ENCODE results near the gene CTNNA3.

Gene CTNNA3

DNA sequence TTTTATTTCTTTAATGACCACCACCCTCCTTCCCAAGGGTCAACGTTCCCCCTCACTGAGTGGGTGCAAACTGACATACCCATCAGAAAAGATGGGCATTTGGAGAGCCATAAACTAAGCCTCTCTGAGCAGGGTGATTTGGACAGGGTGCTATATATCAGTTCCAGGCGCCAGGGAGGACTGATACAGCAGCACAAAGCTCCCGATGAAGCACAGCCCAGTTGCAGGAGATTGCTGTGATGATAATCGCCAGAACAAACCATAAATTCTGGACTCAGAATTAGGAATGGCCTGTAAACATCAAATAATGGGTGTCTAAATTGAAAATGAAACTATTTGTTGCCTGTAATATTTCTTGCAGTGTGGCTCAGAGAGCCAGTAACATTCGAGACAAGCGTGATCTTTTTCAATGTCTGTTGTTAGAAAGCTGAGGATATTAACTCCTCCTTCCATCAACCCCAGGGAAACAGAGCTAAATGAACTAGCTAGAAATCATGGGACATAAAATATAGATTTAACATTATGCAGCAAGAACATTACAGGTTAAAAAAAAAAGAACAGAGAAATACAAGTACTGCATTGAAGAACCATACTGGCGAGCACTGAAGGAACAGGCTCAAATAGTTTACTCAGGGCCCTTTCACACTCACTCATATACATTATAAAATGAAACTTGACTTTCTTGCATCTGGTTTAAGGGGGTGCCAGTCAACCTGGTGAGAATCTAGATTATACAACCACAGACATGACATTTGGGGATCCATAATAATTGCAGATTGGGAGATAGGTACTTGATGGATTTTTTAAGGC, 907.6 kb downstream of the CTNNA3 start:
- DNase-seq: no peak

DNA sequence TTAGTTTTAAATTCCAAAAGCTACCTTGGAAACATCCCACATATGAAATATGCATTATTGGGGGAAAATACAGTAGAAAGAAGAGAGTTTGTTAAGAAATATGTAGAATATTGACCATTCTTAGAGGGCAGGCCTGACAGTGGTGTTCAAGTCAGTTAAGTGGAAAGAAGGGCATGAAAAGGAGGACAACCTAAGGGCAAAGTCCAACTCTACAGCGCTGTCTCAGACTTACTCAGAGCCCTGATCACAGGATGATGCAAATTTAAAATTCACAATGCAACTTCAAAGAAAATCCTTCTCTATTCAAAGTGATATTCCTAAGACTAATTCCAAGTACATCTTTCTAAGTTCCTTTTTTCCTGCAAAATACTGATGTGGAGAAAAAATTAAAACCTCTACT, 909.3 kb downstream of the CTNNA3 start:
- DNase-seq: no peak

DNA sequence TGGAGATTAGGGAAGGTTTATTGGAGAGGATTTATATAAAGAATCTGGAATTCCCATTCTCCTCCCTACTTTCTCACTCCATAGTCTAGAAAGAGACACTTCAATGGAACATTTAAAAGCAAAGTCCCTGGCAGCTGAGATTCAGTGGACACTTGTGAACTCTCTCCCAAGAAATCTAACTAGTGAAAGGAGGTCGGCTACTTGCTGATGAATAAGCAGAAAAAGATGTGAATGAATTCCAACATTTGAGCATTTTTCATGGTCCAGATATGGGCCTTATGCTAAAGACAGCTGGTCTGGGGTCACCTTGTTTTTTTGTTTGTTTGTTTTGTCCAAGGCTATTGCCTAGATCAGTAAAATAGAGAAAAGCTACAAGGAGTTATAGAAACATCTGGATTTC, 911.2 kb downstream of the CTNNA3 start:
- no peak for DNase-seq

DNA sequence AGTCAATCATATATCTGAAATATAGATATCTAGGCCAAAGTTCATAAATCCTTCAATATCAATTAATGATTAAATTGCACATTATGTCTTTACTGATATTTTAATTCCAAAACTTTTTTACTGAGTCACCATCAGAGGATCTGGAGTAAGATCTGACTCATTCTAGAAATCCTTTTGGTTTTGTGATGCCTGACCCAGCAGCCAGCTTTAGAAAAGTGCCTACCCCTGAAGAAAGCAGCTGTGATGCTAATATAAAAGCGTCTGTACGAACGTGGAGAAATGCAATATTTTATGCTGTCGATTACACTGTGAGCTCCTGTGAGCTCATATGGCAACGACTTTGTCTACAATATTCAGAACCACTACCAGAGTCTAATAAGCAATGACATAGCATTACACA, 912.7 kb downstream of the CTNNA3 start:
- no peak for DNase-seq

DNA sequence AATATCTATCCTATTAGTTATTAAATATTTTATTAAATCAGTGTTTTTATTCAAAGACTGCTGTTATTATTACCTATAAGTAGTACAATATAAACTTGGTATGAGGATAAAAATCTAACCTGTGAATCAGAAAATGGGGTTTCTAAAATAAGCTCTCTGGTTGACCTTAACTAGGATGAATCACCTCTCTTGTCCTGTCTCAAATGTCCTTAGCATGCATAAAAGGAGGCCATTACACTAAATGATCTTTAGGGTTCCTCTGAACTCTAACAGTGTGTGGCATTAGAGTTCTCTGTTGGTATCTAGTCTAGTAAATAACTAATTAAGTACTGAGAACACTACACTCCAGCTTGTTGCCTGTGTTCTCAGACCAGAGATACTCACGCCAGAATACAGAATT, 913.2 kb downstream of the CTNNA3 start:
- no peak for DNase-seq

DNA sequence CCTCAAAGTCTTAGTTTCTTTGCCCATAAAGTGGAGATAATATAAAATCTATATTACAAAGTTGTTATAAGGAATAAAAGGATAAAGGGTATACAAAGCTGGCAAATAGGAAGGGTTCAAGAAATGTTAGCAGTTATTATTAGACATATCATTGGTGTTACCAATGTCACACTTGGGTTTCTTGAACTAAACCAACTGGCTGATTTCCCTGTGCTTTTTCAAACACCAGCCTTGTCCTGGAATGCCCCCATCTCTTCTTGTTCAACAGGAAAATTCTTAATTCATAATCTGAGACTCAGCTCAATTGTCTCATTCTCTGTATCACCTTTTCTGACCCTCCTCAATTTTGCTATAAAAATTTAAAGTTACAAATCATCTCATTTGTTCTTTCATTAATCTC, 913.9 kb downstream of the CTNNA3 start:
- no peak for DNase-seq

DNA sequence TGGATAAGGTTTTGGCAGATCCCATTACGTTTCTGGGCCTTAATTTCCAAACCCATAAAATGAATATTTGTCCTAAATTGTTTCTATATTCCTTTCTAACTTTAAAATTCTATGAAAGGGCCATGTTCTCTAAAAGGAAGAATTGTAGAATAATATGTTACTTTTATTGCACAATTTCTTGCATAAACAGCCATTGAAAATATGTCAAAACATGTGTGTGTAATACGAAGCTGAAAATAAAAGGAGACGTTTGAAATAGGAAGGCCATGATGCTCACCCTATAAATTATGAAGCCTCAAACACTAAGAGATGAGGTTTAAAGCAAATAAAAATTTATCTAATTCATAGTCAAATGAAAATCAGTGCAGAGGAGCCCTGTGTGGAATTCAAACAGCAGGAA, 915.2 kb downstream of the CTNNA3 start:
- DNase-seq: no peak

DNA sequence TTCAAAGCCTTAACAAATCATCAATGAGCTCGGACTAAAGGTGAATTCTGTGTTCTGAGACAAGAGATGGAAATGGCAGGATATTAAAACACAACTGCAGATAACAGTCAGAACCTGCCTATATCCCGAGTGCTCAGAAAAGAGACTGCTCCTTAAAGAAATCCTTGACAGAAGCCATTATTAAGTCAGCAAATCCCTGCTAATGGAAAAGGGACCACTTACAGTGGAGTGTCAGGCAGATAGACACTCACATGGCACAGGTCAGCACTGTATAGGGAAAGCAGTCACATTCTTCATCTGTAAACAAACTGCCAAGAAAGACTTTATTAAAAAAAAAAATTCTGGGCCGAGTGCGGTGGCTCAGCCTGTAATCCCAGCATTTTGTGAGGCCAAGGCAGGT, 917.6 kb downstream of the CTNNA3 start:
- no peak for DNase-seq

DNA sequence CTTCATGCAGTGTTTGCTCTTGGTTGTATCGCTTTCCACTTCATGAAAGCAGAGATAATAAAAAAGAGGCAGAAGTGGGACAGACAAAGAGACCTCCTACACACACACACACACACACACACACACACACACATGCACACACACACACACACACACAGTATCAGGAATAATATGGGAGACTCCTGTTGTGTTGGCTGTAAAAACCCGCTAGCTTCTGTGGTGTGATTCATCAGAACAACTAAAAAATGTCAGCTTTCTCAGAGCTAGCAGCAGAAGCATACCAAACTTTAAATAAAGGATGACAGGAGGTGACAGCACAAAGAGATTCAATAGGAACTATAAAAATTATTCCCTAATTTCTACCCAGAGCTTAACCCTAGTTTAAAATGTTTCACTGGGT, 918.3 kb downstream of the CTNNA3 start:
- no peak for DNase-seq

DNA sequence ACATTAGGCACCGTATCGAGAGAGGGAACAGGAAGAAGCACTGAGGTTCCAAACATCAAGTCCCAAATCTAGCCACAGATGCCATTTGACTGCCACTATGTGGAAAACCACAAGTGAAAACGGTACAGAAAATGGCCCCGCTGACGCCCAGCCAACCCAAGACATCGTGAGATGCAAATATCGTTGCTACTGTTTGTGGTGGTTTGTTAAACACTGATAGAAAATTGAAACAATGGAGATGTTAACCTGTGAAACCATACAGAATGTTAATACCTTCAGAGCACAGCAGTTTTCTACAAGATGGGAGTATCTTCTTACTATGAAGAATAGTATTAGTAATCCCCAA, 922.5 kb downstream of the CTNNA3 start:
- no peak for DNase-seq

DNA sequence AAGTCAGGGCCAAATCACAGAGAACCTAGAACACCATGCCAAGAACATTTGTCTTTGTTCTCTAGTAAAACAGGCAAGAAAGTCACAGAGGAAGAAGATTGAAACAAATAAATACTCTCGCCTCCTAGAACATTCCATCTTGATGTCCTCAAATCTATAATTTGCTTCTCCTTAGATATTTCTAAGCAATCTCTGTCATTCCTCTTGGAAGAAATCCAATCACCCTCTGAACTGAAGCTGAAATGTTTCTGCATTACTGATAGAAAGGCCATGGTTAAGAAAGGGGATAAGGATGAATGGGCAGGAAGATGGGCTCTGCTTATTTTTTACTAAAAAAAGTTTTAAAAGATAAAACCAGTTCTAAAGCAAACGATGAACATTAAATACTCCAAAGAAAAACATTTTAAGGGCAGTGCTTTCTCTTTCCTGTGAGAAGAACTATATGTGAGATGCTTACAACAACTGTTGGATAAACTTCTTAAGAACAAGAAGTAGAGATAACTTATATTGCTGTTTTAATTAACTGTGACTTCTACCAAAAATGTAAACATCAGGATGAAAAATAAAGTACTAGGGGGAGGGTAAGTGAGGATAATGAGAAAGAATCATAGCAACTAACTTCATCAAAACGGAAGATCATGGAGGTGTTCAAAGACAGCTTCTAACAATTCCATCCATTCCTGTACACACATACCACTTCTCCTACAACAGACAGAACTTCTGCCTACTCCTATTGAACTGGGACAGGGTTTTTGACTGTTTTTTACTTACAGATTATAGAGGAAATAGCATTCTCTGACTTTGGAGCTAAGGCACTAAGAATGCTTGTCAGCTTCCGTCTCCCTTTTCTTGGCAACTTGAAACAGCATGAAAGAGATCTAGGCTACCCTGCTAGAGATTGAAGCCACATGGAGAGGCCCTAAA, 923.2 kb downstream of the CTNNA3 start:
- DNase-seq: no peak

DNA sequence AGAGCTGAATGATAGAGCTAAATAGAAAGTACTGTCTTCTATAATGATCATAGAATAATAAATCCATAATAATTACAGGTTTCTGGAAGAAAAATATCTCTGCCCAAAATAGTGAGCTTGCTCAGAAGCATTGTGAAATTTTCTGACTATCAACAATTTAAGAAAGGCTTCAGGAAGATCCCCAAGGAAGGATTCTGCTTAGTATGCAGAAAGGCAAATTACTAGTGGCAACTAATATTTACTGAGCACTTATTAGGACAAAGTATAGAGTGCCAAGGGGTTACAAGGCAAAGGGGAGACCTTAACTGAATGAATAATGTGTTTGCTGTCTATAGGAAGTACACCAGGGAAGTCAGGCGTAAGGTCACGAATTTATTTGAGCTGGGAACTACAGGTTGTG, 928.3 kb downstream of the CTNNA3 start:
- no peak for DNase-seq

DNA sequence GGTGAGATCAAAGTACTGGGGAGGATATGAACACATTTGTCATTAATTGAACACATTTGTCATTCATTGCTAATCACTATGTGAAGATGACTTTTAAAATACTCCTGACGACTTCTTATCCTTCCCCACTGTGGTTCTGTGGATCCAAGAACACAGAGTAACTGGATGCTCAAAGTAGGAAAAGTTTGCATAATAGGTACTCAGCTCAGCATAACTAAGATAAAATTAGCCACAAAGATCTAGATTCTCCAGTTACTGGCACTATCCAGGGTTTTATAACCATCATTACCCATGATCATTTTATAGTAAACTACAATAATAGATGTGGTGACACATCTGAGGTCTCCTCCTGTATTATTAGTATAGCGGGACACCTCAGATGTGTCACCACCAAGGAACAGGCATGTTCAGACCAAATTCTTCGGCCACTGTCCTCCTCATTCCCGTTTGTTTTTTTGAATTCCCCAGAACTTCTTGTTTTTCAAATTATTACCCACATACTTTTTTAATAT, 933.7 kb downstream of the CTNNA3 start:
- DNase-seq: no peak

DNA sequence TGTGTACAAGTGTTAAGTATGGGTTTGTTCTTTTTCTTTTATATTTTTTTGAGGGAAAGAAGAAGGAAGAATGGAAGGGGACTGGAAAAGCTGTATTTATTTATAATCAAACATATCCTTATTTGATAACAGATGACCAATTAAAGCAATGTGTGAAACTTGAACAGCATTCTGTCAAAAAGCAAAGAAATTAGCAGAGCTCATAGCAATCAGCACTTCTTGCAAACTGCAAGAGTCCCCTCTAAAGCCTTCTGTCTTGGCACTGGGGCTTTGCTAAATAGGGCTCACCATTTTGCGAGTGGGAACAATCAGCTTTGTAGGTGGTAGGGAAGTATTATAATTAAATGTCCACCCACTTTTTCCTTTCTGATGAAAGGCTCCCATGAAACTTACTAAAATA, 935.1 kb downstream of the CTNNA3 start:
- no peak for DNase-seq

DNA sequence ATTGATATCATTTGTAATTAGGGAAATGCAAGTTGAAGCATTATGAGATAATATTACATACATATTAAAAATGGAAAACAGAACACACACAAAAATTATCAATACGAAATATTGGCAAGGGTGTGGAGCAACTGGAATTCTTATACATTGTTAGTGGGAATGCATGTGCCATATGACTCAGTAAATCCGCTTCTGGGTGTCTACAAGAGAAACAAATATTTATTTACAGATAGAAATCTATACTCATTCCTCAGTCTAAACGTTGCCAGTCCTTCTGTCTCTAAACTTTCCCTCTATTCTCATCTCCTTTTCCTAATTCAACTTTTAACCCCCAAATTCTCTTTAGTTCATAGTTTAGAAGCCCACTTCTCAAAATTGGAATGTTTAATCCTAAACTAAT, 940.5 kb downstream of the CTNNA3 start:
- no peak for DNase-seq

DNA sequence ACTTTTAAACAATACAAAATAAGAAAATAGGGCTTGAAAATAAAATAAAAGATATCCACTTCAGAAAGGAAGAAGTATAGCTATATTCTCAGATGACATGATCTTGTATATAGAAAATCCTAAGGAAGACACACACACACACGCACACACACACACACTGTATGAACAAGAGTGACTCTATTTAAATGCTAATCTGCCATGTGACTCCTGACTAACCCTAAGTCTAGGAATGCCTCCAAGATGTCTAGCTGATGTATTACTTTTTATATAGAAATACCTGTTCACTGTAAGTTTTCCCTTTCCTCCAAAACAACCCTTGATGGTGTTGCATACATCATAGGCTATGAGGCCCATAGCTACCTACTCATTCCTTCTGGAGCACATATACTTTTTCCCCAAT, 943.3 kb downstream of the CTNNA3 start:
- DNase-seq: no peak

DNA sequence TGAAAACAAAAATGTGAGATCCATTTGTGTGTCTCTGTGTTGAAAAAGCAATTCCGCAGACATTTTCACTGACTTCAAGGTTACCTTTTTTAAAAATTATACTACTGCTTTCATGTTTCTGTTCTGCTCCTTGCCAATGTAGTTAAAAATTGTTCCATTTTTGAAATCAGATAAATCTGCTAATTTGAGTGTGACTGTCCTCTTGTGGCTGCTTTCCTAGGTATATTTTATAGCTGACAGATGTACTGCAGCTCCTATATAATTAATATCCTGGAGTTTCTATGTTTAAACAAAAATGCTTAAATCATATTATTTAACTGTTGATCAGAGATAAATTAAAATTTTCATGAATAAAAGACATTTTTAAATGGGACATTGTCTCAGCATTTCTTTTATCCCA, 947.8 kb downstream of the CTNNA3 start:
- DNase-seq: no peak

DNA sequence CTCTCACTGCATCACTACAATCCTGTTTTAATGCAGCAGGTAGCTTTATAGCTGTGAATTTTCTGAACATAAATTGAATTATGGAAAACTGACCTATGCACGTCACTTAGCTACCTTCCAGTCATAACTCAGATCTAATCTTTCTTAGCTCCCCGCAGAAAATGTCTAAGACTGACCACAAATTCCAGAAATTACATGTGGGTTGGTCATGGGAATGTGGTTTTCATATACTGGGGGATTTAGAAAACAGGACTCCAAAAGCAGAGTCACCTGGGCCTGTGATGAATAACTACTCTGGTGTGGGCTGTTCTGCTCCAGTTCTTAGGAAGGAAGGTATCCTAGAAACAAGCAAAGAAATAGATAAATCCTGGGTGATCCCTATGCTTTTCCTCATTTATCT, 948.5 kb downstream of the CTNNA3 start:
- DNase-seq: no peak

DNA sequence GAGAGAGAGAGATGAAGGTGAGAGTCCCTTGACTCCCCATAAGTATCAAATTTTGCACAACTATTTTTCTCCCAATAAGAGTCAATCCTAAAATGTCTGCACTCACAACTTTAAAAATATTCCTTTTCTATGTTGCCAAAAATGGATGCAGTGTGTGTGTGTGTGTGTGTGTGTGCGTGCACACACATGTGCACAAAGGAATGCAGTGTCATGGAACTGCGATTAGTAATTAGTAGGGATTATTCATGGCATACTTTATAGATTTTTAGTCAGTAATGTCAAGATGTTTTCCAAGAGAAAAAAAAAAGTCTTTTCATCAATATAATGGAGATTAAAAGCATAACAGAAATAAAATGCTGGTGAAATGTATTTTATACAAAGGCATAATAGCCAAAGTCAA, 949.3 kb downstream of the CTNNA3 start:
- DNase-seq: no peak

DNA sequence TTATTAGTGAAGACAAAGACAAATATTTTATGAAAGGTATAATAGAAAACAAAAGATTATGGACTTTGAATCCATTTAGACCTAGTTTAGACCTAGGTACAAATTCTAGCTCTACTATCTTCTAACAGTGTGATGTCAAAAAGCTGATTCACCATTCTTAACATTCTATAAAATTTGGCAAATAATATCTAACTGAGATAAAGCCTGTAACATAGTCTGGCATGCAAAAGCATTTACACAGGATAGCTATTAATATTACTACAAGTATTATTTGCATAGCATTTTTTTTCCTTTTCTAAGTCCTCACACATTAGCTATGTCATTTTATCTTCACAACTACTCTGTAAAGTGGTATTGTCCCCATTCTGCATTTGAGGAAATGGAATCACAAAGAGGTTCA, 949.7 kb downstream of the CTNNA3 start:
- DNase-seq: no peak

DNA sequence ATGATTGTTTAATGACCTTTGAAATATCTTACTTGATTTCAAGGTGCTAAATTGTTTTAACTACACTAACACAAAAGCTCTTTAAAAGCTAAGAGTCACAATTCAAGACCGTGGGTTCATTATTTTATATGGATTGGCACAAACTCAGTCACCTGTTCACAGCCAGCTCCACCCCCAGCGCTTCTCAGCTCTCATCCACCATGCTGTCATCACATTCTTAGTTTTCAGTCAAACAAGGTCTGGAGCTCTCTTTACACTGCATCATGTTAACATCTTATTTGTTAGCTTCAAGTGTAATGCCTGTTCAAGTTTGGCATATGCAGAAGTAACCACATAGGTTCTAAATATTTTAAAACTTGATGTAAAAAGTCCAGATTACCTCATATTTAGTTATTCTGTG, 951.1 kb downstream of the CTNNA3 start:
- DNase-seq: no peak

DNA sequence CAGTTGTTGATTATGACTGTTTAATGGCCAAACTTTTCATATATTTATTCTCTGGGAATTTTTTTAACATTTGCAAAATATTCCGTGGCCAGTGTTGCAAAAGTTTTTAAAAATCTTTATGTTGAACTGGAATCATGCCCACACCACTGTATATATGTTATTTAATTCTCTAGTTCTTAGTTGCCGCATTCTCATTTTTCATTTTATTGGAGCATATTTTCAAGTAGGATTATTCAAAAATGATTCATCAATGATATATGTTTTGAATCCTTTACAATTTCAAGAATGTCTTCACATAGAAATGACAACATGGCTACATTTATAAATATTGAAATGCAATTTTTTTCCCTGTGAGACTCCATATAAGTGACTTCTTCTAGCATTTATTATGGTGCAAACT, 958.8 kb downstream of the CTNNA3 start:
- no peak for DNase-seq

DNA sequence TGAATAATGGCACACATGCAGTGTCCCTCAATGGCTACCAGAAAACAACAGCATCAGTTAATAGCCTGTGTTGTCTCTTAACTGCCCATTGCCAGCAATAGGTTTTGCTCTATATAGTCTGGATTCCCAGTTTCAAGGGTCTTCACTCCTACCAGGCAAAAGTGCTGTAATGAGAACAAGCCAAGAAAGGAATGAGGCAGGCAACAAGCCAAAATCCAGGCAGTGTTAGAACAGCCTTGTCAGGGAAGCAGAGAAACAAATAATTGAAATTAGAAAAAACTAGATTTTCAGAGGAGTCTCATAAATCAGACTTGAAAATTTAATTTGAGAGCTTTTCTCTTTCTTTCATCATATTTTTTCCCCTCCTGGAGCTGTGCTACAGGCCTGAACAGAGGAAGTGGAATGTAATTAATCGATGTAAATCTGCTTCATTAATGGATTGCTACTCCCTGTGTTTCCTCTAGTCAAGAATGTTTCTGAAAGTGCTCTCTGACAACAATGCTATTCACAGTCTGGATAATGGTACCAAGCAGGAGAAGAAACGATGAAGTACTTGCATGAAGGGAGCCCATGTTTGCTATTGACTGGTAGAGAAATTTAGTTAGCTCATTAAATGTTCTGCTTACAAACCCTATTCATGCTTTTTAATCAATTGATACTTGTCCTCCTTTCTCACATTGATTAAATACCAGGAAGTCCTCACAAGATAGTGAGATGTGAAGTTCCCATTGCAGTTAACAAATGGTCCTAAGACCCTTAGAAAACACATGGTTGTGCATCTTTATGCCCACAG, 972.2 kb downstream of the CTNNA3 start:
- DNase-seq: no peak

Measured in stimulated activated naive CD4-positive, alpha-beta T cell treated with Interleukin-2 at 50 U/mL for 16 hours (primary cell).